ENCODE measurements around the gene IFIT2. TPM values are rescaled to one million over a fixed set of nuclear protein-coding genes. Genes with fewer than 3 reads are reported as not detected.
A peak's percentile ranks its signal among the peaks of the same experiment; 100 is the strongest.
"Not testable (repeated sequence)": the region's sequence is repeated elsewhere in the genome, so short reads cannot be mapped to it uniquely, and the experiment has no call there.

The IFIT2 gene
- total RNA-seq, 2 donors from 2014 or later = 17.6 to 19.5 TPM

- peak within 1 kb of the TSS; percentile 98 for H3K27ac Mint-ChIP-seq
- ATAC-seq (peak; percentile 50), DNase-seq (no peak)
- peak within 1 kb of the TSS; percentile 96 for H3K4me3 Mint-ChIP-seq
- peaks cover 2% of the 10 kb centered on the region for H3K36me3 Mint-ChIP-seq (ENCODE audit: low read depth)
- H3K4me1 Mint-ChIP-seq = peaks cover 41% of the 10 kb centered on the region
- H3K9me3 ChIP-seq (ENCODE audit: control insufficient read depth, low read length, poor library complexity, severe bottlenecking) = no peaks in the 10 kb centered on the region
- peaks cover 4% of the 10 kb centered on the region for H3K27me3 Mint-ChIP-seq
These were observed 26.1 kb downstream of the IFIT2 start, which contains the start of gene IFIT3 for GRCh38 chr10:89327803-89328441. Gene IFIT3 (plus strand): TSS chr10:89327997. CDS start chr10:89328074, 77 bp downstream.

GRCh38 chr10:89329151-89329550 is 27.3 kb downstream of the IFIT2 start:
- Mint-ChIP-seq H3K4me3 (peak overlapping the region; percentile 96), H3K4me1 (peaks cover 50% of the 10 kb centered on the region), H3K27me3 (no peaks in the 10 kb centered on the region), H3K27ac (peak overlapping the region; percentile 98), H3K36me3 (ENCODE audit: low read depth) (peaks cover 2% of the 10 kb centered on the region)
- ATAC-seq = no peak
- no peaks in the 10 kb centered on the region for H3K9me3 ChIP-seq (ENCODE audit: control insufficient read depth, low read length, poor library complexity, severe bottlenecking)
- no peak for DNase-seq

GRCh38 chr10:89330014-89330413 is 28.2 kb downstream of the IFIT2 start:
- H3K27me3 Mint-ChIP-seq; H3K4me3 Mint-ChIP-seq; H3K27ac Mint-ChIP-seq; DNase-seq; H3K9me3 ChIP-seq (ENCODE audit: control insufficient read depth, low read length, poor library complexity, severe bottlenecking); H3K36me3 Mint-ChIP-seq (ENCODE audit: low read depth); ATAC-seq: not testable (repeated sequence)
- peaks cover 52% of the 10 kb centered on the region for H3K4me1 Mint-ChIP-seq

GRCh38 chr10:89330537-89331212 is 28.8 kb downstream of the IFIT2 start:
- no peaks in the 10 kb centered on the region for H3K9me3 ChIP-seq (ENCODE audit: control insufficient read depth, low read length, poor library complexity, severe bottlenecking)
- peak overlapping the region; percentile 41 for H3K4me3 Mint-ChIP-seq
- no peak for ATAC-seq
- peaks cover 2% of the 10 kb centered on the region for H3K36me3 Mint-ChIP-seq (ENCODE audit: low read depth)
- H3K4me1 Mint-ChIP-seq = peaks cover 57% of the 10 kb centered on the region
- no peak for DNase-seq
- peak overlapping the region; percentile 97 for H3K27ac Mint-ChIP-seq
- no peaks in the 10 kb centered on the region for H3K27me3 Mint-ChIP-seq

GRCh38 chr10:89331487-89332122 is 29.8 kb downstream of the IFIT2 start:
- H3K36me3 Mint-ChIP-seq (ENCODE audit: low read depth); H3K9me3 ChIP-seq (ENCODE audit: control insufficient read depth, low read length, poor library complexity, severe bottlenecking); H3K27me3 Mint-ChIP-seq; ATAC-seq; DNase-seq: not testable (repeated sequence)
- Mint-ChIP-seq H3K4me1 (peaks cover 63% of the 10 kb centered on the region), H3K4me3 (peak overlapping the region; percentile 88), H3K27ac (peak overlapping the region; percentile 97)

GRCh38 chr10:89332123-89332633 is 30.3 kb downstream of the IFIT2 start:
- H3K4me3 Mint-ChIP-seq = peak overlapping the region; percentile 88
- peaks cover 64% of the 10 kb centered on the region for H3K4me1 Mint-ChIP-seq

GRCh38 chr10:89335226-89335625 is 33.4 kb downstream of the IFIT2 start:
- Mint-ChIP-seq H3K4me3 (peak overlapping the region; percentile 67), H3K36me3 (ENCODE audit: low read depth) (peaks cover 11% of the 10 kb centered on the region), H3K27me3 (no peaks in the 10 kb centered on the region), H3K4me1 (peaks cover 49% of the 10 kb centered on the region), H3K27ac (peak overlapping the region; percentile 97)
- H3K9me3 ChIP-seq (ENCODE audit: control insufficient read depth, low read length, poor library complexity, severe bottlenecking) = no peaks in the 10 kb centered on the region
- no peak for ATAC-seq
- no peak for DNase-seq

More at GRCh38 chr10:89332123-89332633, 30.3 kb downstream of the IFIT2 start:
- DNase-seq (no peak), ATAC-seq (no peak)
- H3K9me3 ChIP-seq (ENCODE audit: control insufficient read depth, low read length, poor library complexity, severe bottlenecking) = no peaks in the 10 kb centered on the region
- peak overlapping the region; percentile 97 for H3K27ac Mint-ChIP-seq
- H3K36me3 Mint-ChIP-seq (ENCODE audit: low read depth) = peaks cover 2% of the 10 kb centered on the region
- no peaks in the 10 kb centered on the region for H3K27me3 Mint-ChIP-seq

- Mint-ChIP-seq H3K27me3 (no peaks in the 10 kb centered on the region), H3K4me3 (no peak overlapping the region), H3K27ac (peak overlapping the region; percentile 97), H3K36me3 (ENCODE audit: low read depth) (peaks cover 11% of the 10 kb centered on the region), H3K4me1 (peaks cover 44% of the 10 kb centered on the region)
- H3K9me3 ChIP-seq (ENCODE audit: control insufficient read depth, low read length, poor library complexity, severe bottlenecking) = no peaks in the 10 kb centered on the region
- DNase-seq (no peak), ATAC-seq (no peak)
These were observed 34.4 kb downstream of the IFIT2 start for GRCh38 chr10:89336241-89336640.

- H3K4me1 Mint-ChIP-seq = peaks cover 37% of the 10 kb centered on the region
- H3K27me3 Mint-ChIP-seq = no peaks in the 10 kb centered on the region
- H3K4me3 Mint-ChIP-seq = no peak overlapping the region
- DNase-seq (no peak), ATAC-seq (peak; percentile 23)
- peak overlapping the region; percentile 97 for H3K27ac Mint-ChIP-seq
- H3K9me3 ChIP-seq (ENCODE audit: control insufficient read depth, low read length, poor library complexity, severe bottlenecking) = no peaks in the 10 kb centered on the region
- peaks cover 11% of the 10 kb centered on the region for H3K36me3 Mint-ChIP-seq (ENCODE audit: low read depth)
These were observed 35.6 kb downstream of the IFIT2 start for GRCh38 chr10:89337484-89337883.

- Mint-ChIP-seq H3K27ac (no peak overlapping the region), H3K4me3 (no peak overlapping the region), H3K27me3 (no peaks in the 10 kb centered on the region), H3K4me1 (peaks cover 28% of the 10 kb centered on the region), H3K36me3 (ENCODE audit: low read depth) (peaks cover 11% of the 10 kb centered on the region)
- DNase-seq (no peak), ATAC-seq (no peak)
- no peaks in the 10 kb centered on the region for H3K9me3 ChIP-seq (ENCODE audit: control insufficient read depth, low read length, poor library complexity, severe bottlenecking)
These were observed 36.9 kb downstream of the IFIT2 start for GRCh38 chr10:89338713-89339112.

GRCh38 chr10:89339875-89340274 is 38.0 kb downstream of the IFIT2 start:
- ATAC-seq = no peak
- no peaks in the 10 kb centered on the region for H3K9me3 ChIP-seq (ENCODE audit: control insufficient read depth, low read length, poor library complexity, severe bottlenecking)
- Mint-ChIP-seq H3K4me3 (peak overlapping the region; percentile 25), H3K4me1 (peaks cover 23% of the 10 kb centered on the region), H3K27me3 (no peaks in the 10 kb centered on the region), H3K27ac (peak overlapping the region; percentile 32), H3K36me3 (ENCODE audit: low read depth) (peaks cover 11% of the 10 kb centered on the region)
- DNase-seq = no peak

- H3K9me3 ChIP-seq (ENCODE audit: control insufficient read depth, low read length, poor library complexity, severe bottlenecking) = no peaks in the 10 kb centered on the region
- Mint-ChIP-seq H3K4me3 (no peak overlapping the region), H3K36me3 (ENCODE audit: low read depth) (peaks cover 11% of the 10 kb centered on the region), H3K27me3 (no peaks in the 10 kb centered on the region), H3K4me1 (peaks cover 10% of the 10 kb centered on the region), H3K27ac (no peak overlapping the region)
- ATAC-seq = no peak
- no peak for DNase-seq
These were observed 39.8 kb downstream of the IFIT2 start for GRCh38 chr10:89341649-89342048.

GRCh38 chr10:89342206-89342958 is 40.5 kb downstream of the IFIT2 start:
- Mint-ChIP-seq H3K36me3 (ENCODE audit: low read depth) (peaks cover 11% of the 10 kb centered on the region), H3K27me3 (no peaks in the 10 kb centered on the region), H3K27ac (no peak overlapping the region), H3K4me3 (no peak overlapping the region), H3K4me1 (peaks cover 6% of the 10 kb centered on the region)
- H3K9me3 ChIP-seq (ENCODE audit: control insufficient read depth, low read length, poor library complexity, severe bottlenecking) = no peaks in the 10 kb centered on the region
- DNase-seq = no peak
- no peak for ATAC-seq

Measured in T-helper 17 cell (primary cell).